ENCODE results near the gene LRP3. TPM values are rescaled to one million over a fixed set of nuclear protein-coding genes. Genes with fewer than 3 reads are reported as not detected.
"Not testable (repeated sequence)": the region's sequence is repeated elsewhere in the genome, so short reads cannot be mapped to it uniquely, and the experiment has no call there.

Gene LRP3
- total RNA-seq, 1 experiment from 2014 or later: 98.8 TPM

GRCh38 chr19:33171222-33171795 is 22.8 kb upstream of the LRP3 start:
- no peaks in the 10 kb centered on the region for H3K27me3 ChIP-seq
- H3K4me3 ChIP-seq: no peak overlapping the region
- peaks cover 13% of the 10 kb centered on the region for H3K9me3 ChIP-seq
- H3K36me3 ChIP-seq: no peaks in the 10 kb centered on the region
- DNase-seq: no peak

GRCh38 chr19:33171916-33172359 is 22.2 kb upstream of the LRP3 start:
- Histone ChIP-seq H3K9me3 (peaks cover 13% of the 10 kb centered on the region), H3K4me3 (no peak overlapping the region), H3K36me3 (no peaks in the 10 kb centered on the region), H3K27me3 (no peaks in the 10 kb centered on the region)
- DNase-seq: peak; percentile 72

- Histone ChIP-seq H3K4me3 (no peak overlapping the region), H3K9me3 (no peaks in the 10 kb centered on the region), H3K27me3 (no peaks in the 10 kb centered on the region), H3K36me3 (no peaks in the 10 kb centered on the region)
- no peak for DNase-seq
Measured at GRCh38 chr19:33174186-33174585, 19.9 kb upstream of the LRP3 start.

GRCh38 chr19:33175156-33175782 is 18.9 kb upstream of the LRP3 start:
- no peak for DNase-seq
- no peaks in the 10 kb centered on the region for H3K9me3 ChIP-seq
- no peaks in the 10 kb centered on the region for H3K27me3 ChIP-seq
- H3K36me3 ChIP-seq: no peaks in the 10 kb centered on the region
- no peak overlapping the region for H3K4me3 ChIP-seq

GRCh38 chr19:33175886-33176669 is 18.1 kb upstream of the LRP3 start:
- no peaks in the 10 kb centered on the region for H3K36me3 ChIP-seq
- no peaks in the 10 kb centered on the region for H3K9me3 ChIP-seq
- DNase-seq: peak; percentile 57
- no peaks in the 10 kb centered on the region for H3K27me3 ChIP-seq
- H3K4me3 ChIP-seq: peak overlapping the region; percentile 83

- Histone ChIP-seq H3K4me3 (peak overlapping the region; percentile 83), H3K9me3 (no peaks in the 10 kb centered on the region), H3K27me3 (no peaks in the 10 kb centered on the region), H3K36me3 (no peaks in the 10 kb centered on the region)
- DNase-seq: peak; percentile 100
Measured at GRCh38 chr19:33176670-33177416, 17.3 kb upstream of the LRP3 start.

GRCh38 chr19:33177417-33177979 is 16.6 kb upstream of the LRP3 start:
- DNase-seq: peak; percentile 76
- no peaks in the 10 kb centered on the region for H3K9me3 ChIP-seq
- no peaks in the 10 kb centered on the region for H3K36me3 ChIP-seq
- peak overlapping the region; percentile 42 for H3K4me3 ChIP-seq
- H3K27me3 ChIP-seq: no peaks in the 10 kb centered on the region

GRCh38 chr19:33186431-33187182 is 7.5 kb upstream of the LRP3 start:
- no peak for DNase-seq
- Histone ChIP-seq H3K9me3 (no peaks in the 10 kb centered on the region), H3K36me3 (no peaks in the 10 kb centered on the region), H3K27me3 (no peaks in the 10 kb centered on the region), H3K4me3 (no peak overlapping the region)

GRCh38 chr19:33187183-33187540 is 7.0 kb upstream of the LRP3 start:
- Histone ChIP-seq H3K27me3 (no peaks in the 10 kb centered on the region), H3K4me3 (no peak overlapping the region), H3K36me3 (no peaks in the 10 kb centered on the region), H3K9me3 (no peaks in the 10 kb centered on the region)
- no peak for DNase-seq

GRCh38 chr19:33189453-33189852 is 4.7 kb upstream of the LRP3 start:
- Histone ChIP-seq H3K36me3 (no peaks in the 10 kb centered on the region), H3K27me3 (no peaks in the 10 kb centered on the region), H3K4me3 (no peak overlapping the region), H3K9me3 (no peaks in the 10 kb centered on the region)
- no peak for DNase-seq

GRCh38 chr19:33191092-33191491 is 3.0 kb upstream of the LRP3 start:
- H3K4me3 ChIP-seq, H3K9me3 ChIP-seq, H3K27me3 ChIP-seq, DNase-seq, H3K36me3 ChIP-seq: not testable (repeated sequence)

- DNase-seq: no peak
- no peaks in the 10 kb centered on the region for H3K27me3 ChIP-seq
- peaks cover 3% of the 10 kb centered on the region for H3K36me3 ChIP-seq
- no peaks in the 10 kb centered on the region for H3K9me3 ChIP-seq
- no peak overlapping the region for H3K4me3 ChIP-seq
Measured at GRCh38 chr19:33191501-33191900, 2.6 kb upstream of the LRP3 start.

GRCh38 chr19:33192010-33192409 is 2.1 kb upstream of the LRP3 start:
- no peaks in the 10 kb centered on the region for H3K27me3 ChIP-seq
- no peak for DNase-seq
- peaks cover 8% of the 10 kb centered on the region for H3K36me3 ChIP-seq
- no peak overlapping the region for H3K4me3 ChIP-seq
- H3K9me3 ChIP-seq: no peaks in the 10 kb centered on the region

GRCh38 chr19:33193269-33193864 is 763 bp upstream of the LRP3 start:
- Histone ChIP-seq H3K36me3 (peaks cover 14% of the 10 kb centered on the region), H3K9me3 (no peaks in the 10 kb centered on the region), H3K27me3 (no peaks in the 10 kb centered on the region), H3K4me3 (peak overlapping the region; percentile 33)
- DNase-seq: no peak

- peaks cover 14% of the 10 kb centered on the region for H3K36me3 ChIP-seq
- peak overlapping the region; percentile 76 for H3K4me3 ChIP-seq
- no peaks in the 10 kb centered on the region for H3K27me3 ChIP-seq
- peak; percentile 31 for DNase-seq
- H3K9me3 ChIP-seq: no peaks in the 10 kb centered on the region
Measured at GRCh38 chr19:33194532-33194885, 379 bp downstream of the LRP3 start.

Data from MG63 (cell line).